RWPE2 (cell line): ENCODE measurements around the gene ZFP36.

ENCODE experiments used
- ATAC-seq: fragments of 200-7000 bp; cut with Tn5 transposase; 3 replicates; pipeline ENCODE4 v1.9.1; 2021; ENCODE audit warnings: low read depth
- DNase-seq: peaks from one replicate; pipeline ENCODE4 v3.0.0-alpha.2; 2020; ENCODE audit warnings: low spot score
- H3K27ac ChIP-seq: fragments of 450-650 bp; 2 replicates; pipeline ENCODE4 v1.5.1; 2017; ENCODE audit warnings: mild to moderate bottlenecking; ENCODE audit not compliant: poor library complexity, severe bottlenecking
- H3K27me3 ChIP-seq: fragments of 250-450 bp; sonication (Bioruptor Pico); 2 replicates; pipeline ENCODE4 v1.5.1; 2021; ENCODE audit warnings: mild to moderate bottlenecking, moderate library complexity; ENCODE audit not compliant: insufficient read depth, poor library complexity, severe bottlenecking
- H3K36me3 ChIP-seq: fragments of 250-450 bp; sonication (Bioruptor Pico); 2 replicates; pipeline ENCODE4 v1.5.1; 2020; ENCODE audit warnings: low read depth, mild to moderate bottlenecking, moderate library complexity
- H3K4me1 ChIP-seq: fragments of 250-450 bp; sonication (Bioruptor Pico); 2 replicates; pipeline ENCODE4 v1.5.1; 2021; ENCODE audit warnings: mild to moderate bottlenecking, moderate library complexity; ENCODE audit not compliant: insufficient read depth, poor library complexity, severe bottlenecking
- H3K4me3 ChIP-seq: fragments of 250-450 bp; sonication (Bioruptor Pico); 2 replicates; pipeline ENCODE4 v1.5.1; 2021; ENCODE audit warnings: mild to moderate bottlenecking, moderate library complexity; ENCODE audit not compliant: severe bottlenecking
- H3K9me3 ChIP-seq: fragments of 250-450 bp; sonication (Bioruptor Pico); 2 replicates; pipeline ENCODE4 v1.5.1; 2021; ENCODE audit warnings: mild to moderate bottlenecking, moderate library complexity; ENCODE audit not compliant: severe bottlenecking
- CTCF ChIP-seq: fragments of 450-650 bp; IDR thresholded peaks from one replicate; pipeline ENCODE4 v1.5.1; 2017; ENCODE audit warnings: mild to moderate bottlenecking, moderate library complexity; ENCODE audit not compliant: poor library complexity, severe bottlenecking

The ZFP36 gene

GRCh38 chr19:39390751-39391437, 15.8 kb upstream of the ZFP36 start, which contains the start of the genes MED29 and PAF1:
MED29 (plus strand) TSS chr19:39391378; CDS start chr19:39391423, 45 bp downstream.
PAF1 (minus strand) TSS chr19:39391106; CDS start chr19:39390864, 242 bp downstream.
- TF ChIP-seq CTCF = peak; percentile 21
- H3K36me3 ChIP-seq = peaks cover 60% of the 10 kb centered on the region
- H3K4me3 ChIP-seq = peak within 1 kb of the TSS; percentile 89
- no peaks in the 10 kb centered on the region for H3K9me3 ChIP-seq
- ATAC-seq (peak; percentile 97), DNase-seq (peak; percentile 98)
- peak within 1 kb of the TSS; percentile 73 for H3K27ac ChIP-seq
- H3K4me1 ChIP-seq = peaks cover 3% of the 10 kb centered on the region
- no peaks in the 10 kb centered on the region for H3K27me3 ChIP-seq

GRCh38 chr19:39397360-39398296, 9.0 kb upstream of the ZFP36 start:
- ATAC-seq (peak; percentile 71), DNase-seq (no peak)
- H3K4me3 ChIP-seq = no peak overlapping the region
- H3K27me3 ChIP-seq = no peaks in the 10 kb centered on the region
- peak; percentile 97 for TF ChIP-seq CTCF
- peaks cover 21% of the 10 kb centered on the region for H3K36me3 ChIP-seq
- peaks cover 30% of the 10 kb centered on the region for H3K4me1 ChIP-seq
- no peaks in the 10 kb centered on the region for H3K9me3 ChIP-seq
- H3K27ac ChIP-seq = peak overlapping the region; percentile 98

GRCh38 chr19:39398297-39398864, 8.3 kb upstream of the ZFP36 start:
- Histone ChIP-seq H3K27me3 (no peaks in the 10 kb centered on the region), H3K4me1 (peaks cover 33% of the 10 kb centered on the region), H3K4me3 (no peak overlapping the region), H3K9me3 (no peaks in the 10 kb centered on the region), H3K27ac (peak overlapping the region; percentile 98), H3K36me3 (peaks cover 17% of the 10 kb centered on the region)
- peak; percentile 88 for DNase-seq
- peak; percentile 64 for ATAC-seq
- TF ChIP-seq CTCF = no peak

GRCh38 chr19:39399668-39400050, 7.0 kb upstream of the ZFP36 start:
- H3K27ac ChIP-seq = peak overlapping the region; percentile 98
- H3K9me3 ChIP-seq = no peaks in the 10 kb centered on the region
- no peak overlapping the region for H3K4me3 ChIP-seq
- peaks cover 9% of the 10 kb centered on the region for H3K36me3 ChIP-seq
- ATAC-seq (no peak), DNase-seq (no peak)
- peaks cover 39% of the 10 kb centered on the region for H3K4me1 ChIP-seq
- no peak for TF ChIP-seq CTCF
- H3K27me3 ChIP-seq = no peaks in the 10 kb centered on the region
